M059J (cell line): Measurements from ENCODE around the gene EHBP1. TPM values are rescaled to one million over a fixed set of nuclear protein-coding genes. Genes with fewer than 3 reads are reported as not detected.

ENCODE experiments used
- DNase-seq: peaks from one replicate; pipeline ENCODE4 v3.0.0-alpha.2; 2012; ENCODE audit warnings: low read depth
- total RNA-seq: library from RNA; depleted of rRNA; stranded (reverse); fragments of >200 nt; shearing (Covaris generic); gene quantifications from 2 replicates; pipeline ENCODE4 v1.2.3, GENCODE V29; 2014

Gene EHBP1
- total RNA-seq, 1 experiment from 2014 or later: 50.2 TPM

DNA sequence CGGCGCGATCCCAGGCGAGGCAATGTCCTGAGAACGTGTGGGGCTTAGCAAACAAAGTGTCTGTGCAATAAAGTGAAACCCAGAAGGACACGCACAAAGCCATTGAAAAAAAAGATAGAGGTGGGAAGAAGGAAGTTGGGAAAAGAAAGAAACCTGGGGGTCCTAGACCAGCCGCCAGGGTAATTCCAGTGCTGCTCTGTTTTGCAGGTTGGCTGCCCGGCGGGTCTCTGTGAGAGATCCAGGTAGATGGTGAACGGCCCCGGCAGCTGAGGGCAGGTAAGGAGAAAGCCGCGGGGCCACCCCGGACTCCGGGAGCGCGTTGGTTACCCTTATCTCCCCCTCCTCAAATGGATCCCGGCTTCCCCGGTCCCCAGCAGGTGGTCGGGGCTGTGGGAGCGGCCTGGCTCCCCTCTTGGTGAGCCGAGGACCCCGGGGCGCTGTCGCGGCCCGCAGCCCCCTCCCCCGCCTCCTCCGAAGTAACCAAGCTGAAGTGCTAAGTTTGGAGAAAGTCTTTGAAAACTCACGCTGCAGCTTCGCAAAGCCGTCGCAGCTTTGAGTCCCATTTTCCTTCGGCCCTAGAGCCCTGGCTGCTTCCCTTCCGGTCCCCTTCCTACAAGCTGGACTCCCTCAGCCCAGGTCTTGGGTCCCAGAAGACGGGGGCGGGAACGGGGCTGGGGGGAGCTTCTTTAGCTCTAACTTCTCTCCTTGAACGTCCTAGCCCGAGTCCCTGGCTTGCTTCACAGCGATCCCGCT lies 345.7 kb downstream of the EHBP1 start:
- no peak for DNase-seq

DNA sequence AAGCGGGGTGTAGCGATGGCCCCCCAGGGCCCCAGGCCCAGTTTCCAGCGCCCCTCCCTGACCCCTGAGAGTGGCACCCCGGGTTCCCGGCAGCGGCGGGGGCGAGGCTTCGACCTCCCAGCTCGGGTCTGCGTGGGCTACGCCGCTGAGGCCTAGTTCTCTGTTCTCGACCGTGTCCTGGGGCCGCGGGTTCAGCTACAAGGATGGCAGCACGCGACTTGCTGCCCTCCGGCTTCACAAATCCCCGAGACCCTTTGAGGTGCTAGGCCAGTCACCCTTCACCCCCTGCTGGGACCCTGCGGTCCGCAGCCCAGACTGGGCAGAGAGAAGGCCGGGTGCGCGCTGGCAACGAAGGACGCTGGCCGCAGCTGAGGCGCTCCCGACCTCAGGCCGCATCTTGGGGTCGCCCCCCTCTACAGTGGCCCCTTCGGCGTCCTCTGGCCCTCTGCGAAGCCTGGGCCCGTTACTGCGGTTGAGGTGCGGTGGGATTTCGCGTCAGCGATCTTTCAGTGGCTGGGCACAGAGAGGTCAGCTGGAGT lies 346.4 kb downstream of the EHBP1 start:
- DNase-seq: no peak

DNA sequence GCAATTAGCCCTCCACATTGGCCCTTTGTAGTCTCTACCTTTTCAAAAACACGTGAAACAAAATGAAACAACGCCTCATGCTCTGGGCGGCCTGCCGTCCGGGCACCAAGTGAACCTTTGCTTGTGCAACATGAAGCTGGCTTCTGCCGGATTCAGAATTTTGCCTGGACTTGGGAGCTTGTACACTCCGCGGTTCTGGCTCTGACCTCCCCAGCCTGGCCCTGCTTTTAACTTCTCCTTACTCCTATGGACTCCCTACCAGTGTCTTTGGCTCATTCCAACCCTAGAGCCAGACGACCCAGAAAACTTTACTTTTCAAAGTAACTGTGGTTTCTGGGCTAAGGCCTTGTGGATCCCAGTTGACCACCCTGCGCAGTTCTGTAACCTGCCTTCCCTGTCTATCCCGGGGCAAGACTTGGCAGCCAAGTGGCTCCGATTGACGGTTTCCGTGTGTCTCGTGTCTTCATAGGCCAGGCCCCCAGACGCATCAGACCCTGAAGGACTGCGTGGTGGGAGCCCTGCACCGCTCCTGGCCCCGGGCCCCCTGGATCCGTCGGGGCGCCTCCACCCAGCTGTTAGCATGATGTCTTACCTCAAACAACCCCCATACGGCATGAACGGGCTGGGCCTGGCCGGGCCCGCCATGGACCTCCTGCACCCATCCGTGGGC lies 347.0 kb downstream of the EHBP1 start:
- DNase-seq: no peak

DNA sequence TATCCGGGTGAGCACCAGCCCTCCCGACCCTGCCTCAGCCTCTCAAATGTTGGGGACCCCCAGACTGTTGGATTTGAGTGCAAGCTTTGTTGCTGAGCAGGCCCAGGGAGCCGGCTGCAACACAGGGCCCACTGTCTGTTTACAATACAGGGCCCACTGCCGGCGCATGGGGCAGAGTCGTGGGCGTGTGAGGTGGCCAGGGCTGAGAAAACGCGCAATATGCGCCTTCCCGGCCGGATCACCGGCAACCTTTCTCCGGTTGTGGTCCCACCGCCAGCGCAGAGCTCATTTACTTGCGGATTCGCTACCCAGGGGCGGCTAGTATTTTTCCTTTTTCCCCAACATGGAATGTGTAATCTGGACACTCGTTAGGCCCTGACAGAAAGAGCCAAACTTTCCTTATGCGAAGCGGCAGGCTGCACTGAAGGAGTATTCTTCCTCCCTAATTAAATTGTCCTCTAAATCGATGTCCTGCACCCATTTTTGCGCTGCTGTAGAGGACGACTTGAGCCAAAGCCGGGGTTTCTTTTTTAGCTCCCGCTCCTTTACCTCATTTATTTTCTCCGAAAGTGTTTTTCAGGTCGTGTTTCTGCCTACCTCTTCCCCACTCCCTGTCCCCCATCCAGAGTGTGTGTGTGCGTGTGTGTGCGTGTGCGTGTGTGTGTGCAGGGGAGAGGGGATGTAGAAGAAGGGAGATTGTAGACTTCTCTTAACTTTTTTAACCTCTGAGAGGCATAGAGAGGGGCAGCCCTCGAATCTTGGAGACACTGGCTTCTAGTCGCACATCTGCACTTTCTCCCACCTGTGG lies 347.8 kb downstream of the EHBP1 start:
- DNase-seq: no peak

DNA sequence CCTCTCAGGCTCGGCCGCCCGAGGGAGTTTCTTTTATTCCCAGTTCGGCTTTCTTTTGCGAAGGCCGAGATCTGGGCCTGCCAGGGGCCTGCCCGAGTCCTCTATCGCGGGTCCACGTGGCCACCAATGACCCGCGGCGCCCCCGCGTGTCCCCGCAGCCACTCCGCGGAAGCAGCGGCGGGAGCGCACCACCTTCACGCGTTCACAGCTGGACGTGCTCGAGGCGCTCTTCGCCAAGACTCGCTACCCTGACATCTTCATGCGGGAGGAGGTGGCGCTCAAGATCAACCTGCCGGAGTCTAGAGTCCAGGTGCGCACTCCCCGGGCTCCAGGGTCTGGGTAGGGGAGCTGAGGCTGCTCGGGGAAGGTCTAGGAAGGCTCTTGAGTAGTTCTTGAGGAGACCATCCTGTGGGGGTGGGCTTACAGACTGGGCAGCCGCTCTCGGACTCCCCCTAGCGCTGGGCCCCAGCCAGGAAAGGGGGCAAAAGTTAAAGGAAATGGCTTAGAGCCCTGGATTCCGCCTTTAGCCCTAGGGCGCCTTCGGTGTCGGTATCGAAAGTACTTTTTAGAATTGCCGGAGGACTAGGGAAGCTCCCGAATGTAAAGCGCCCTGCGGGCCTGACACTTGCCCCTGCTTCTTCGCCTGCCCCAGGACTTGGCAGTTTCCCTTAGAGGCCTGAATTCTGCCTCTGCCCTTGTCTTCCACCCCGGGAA lies 348.5 kb downstream of the EHBP1 start:
- no peak for DNase-seq

DNA sequence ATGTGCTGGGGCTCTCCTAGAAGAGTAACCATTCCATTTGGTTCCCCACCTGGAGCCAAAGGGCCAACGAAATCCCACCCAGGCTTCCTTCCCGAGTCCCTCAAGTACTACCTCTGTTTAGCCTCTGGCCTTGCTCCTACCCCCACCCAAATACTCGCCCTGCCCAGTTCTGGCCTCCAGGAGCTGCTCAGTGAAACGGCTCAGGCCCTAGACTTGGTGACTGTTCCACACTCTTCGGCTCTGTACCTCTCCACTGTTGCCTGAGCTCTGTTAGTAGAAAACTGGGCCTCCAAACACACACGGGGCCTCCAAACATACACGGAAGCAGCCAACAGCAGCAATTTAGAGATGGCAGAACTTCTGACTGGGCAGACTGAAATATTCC lies 349.3 kb downstream of the EHBP1 start:
- no peak for DNase-seq

DNA sequence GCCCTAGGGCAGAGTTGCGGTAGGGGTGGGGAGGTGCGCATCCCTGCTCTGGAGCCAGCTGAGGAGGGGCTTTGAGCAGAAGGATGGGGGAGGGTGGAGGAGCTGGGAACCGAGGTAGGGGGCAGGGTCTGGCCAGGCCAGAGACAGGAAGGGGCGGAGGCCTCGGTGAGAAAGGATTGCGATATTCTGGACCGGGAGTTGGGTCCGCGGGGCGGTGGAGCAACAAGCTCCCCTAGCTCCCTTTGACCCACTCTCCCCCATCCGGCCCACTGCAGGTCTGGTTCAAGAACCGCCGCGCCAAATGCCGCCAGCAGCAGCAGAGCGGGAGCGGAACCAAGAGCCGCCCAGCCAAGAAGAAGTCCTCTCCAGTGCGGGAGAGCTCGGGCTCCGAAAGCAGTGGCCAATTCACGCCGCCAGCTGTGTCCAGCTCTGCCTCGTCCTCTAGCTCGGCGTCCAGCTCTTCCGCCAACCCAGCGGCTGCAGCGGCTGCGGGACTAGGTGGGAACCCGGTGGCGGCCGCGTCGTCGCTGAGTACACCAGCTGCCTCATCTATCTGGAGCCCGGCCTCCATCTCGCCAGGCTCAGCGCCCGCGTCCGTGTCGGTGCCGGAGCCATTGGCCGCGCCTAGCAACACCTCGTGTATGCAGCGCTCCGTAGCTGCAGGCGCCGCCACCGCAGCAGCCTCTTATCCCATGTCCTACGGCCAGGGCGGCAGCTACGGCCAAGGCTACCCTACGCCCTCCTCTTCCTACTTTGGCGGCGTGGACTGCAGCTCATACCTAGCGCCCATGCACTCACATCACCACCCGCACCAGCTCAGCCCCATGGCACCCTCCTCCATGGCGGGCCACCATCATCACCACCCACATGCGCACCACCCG lies 350.0 kb downstream of the EHBP1 start:
- no peak for DNase-seq

DNA sequence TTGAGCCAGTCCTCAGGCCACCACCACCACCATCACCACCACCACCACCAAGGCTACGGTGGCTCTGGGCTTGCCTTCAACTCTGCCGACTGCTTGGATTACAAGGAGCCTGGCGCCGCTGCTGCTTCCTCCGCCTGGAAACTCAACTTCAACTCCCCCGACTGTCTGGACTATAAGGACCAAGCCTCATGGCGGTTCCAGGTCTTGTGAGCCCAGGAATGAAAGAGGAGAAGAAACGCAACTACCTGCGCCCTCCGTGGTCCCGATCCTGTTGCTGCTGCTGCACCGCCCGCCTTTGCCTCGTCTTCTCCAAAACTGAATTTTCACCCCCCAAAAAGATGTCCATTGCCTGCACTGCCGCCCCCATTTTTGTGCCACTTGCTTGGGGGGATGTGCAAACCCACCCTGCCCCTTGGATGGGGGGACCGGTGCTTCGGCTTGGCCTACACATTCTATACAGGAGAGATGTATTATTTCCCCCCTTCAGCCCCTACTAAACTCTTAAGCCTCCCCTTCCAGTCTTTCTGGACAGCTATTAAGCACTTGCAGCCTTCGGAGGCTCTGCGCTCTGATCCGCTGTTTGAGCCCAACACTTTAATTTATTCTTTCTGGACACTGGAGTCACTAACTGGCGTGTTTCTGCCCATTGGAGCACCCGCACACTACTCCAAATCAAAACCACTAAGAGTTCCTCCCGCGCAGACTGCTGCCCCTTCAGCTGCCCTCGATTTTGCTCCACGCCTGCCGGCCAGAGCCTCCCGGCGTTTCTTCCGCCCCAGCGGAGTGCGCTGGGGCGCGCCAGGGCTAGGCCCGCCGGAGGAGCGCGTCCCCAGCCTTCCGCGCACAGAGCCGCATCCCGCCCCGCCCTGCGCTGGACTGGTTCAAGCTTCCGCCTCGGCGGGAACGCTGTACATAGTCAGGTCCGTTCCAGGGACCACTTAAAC lies 350.9 kb downstream of the EHBP1 start:
- DNase-seq: no peak

DNA sequence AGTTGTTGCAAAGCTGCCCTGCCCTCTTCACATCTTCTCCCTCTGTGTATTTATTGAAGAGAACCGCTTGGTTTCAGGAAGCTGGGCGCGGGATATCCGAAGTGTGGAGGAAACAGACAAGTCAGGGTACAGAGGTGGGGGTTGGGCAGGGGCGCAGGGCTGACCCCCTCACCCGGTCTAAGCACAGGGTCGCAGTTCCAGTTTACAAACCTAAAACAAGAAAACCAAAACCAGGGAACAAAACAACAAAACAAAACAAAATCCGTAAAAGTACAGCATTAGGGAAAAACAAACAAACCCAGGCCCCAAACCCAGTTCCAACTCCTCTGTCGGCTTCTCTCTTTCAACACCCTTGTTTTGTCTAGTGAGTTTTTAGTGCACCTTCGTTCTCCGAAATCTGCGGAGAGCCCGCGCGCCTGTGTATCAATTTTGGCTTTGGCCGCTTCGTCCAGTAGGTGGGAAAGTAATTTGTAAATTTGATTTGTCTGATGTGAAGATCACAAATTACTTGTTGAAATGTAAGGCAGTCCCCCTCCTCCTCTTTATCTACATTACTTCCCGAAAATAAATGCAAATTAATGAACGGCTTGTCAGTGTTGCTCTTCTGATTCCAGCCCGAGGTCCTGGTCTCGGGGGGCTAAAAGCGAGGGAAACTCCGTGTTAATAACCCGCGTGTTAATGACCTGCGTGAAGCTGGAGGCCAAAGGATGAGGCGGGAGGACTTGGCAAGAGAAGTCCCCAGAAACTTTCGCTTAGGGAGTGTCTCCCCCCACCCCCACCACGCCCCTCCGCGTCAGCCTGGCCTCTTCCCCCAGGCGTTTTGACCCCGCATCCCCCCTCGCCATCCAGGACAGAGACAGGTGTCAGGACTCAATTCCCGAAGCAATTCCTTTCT lies 352.0 kb downstream of the EHBP1 start:
- DNase-seq: no peak

DNA sequence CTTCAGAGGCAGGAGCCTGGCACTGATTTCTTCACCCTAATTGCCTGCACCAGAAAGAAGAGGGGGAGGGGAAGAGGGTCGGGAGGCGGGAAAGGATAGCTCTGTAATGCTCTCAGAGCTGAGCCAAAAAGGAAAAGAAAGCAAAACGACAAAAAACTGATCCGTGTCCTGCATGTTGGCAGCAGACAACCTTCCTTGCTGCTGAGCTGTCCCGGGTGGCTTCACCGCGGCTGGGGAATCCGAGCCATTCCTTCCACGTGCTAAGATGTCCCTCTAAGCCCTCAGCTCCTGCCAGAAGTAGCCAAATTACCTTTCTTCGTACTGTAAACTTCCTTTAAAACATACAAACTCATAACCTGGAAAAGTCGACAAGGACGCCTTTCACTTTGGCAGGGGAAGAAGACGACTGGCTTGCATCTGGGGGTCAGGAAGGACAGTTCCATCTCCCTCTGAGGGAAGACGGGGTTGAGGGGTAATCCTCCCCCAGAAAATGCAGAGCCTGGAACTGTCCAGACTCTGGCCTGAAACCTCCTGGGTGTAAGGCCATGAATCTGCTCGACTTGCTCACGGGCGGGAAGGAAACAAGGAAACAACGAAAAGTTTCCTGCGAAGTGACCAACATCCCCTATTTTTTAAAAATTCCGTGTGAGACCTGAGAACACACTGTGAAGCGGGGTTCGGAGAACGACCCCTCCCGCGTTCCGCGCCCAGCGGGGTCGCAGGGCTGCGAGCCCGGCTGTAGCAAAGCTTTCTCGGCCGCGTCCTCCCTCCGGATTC lies 352.8 kb downstream of the EHBP1 start:
- DNase-seq: no peak

DNA sequence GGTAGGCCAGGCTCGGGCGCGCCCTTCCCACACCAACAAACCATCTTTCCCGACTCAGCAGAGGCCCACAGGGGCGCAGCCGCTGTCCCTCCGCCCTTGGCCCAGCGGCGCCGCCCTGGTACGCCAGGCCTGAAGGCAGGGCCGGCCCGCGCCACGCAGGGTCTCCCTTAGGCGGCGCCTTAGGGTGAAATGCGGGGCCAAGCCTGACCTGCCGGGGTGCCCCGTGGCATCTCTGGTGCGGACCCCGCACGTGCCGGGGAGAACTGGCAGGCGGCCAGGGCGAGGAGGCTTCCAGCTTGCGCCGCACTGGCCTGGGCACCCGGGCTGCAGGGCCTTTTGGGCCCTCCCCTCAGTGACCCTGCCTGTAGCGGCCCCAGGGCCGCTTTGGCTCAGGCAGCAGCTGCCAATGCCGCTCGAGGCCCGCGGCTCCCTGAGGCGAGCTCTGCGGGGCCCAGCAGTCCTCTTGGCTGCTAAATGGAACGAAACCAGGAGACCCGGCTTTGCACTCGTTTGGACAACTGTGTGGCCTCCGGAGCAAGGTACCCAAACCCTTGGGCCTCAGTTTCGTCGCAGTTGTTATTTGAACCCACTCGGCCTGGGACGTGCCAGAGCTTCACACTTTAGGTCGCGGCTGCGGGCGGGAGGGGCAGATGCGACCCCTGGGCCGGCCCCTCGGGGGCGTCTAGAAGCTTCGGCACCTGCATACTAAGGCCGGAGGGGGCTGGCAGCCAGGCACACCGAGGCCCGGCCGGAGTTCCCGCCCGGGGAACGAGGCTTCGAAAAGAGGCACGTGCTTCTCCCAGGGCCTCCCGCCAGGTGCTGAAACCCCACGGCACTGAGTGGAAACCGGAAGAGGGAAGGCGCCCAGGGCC lies 353.6 kb downstream of the EHBP1 start:
- DNase-seq: no peak

DNA sequence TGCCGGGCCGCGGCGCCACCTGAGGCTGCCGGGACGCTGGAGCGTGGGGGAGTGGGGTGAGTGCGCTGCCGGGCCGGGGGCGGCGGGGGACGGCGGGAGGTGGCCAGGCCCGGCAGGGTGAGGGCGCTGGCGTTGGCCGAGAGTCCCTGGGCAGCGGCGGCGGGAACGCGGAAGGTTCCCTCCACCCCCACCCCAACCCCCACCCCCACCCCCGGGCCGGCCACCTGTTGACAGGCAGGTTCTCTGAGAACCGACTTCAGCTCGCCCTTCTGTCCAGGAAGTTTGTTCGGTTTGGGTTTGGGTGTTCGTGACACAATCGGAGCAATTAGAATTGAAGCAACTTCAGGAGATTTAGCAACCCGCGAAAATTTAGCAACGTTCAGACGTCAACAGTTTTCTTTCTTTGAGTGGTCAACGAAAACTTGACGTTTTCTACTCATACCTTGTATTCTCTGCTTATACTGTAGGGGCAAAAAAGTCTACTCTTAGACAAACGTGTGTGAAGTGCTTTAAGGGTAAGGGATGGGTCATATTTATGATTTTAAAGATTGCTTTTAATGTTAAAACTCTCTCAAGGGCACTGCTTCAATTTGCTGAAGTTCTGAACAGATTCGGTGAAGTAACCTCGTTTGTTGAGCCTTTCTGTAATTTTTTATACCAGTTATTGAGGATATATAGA lies 354.4 kb downstream of the EHBP1 start:
- no peak for DNase-seq

DNA sequence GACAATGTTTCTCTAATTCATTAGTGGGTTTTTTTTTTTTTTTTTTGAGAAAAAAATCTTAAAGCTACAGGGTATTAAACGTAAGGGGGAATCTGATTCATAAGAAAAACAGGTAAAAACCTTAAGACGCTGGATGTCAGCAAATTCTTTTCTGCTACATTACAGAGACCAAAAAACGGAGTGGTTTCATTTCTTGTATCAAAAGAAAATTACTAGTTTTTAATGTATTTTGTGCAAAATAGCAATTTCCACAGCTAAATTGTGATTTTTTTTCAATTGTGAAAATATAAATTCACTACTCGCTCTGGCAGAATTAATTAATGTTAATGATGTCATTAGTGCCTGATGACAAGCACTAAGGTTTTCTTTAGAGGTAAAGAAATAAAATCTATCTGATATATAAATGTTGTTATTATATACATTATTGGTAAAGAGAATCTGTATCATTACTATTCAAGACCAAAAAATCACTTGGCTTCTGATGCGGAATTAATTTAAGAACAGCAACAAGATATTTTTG lies 355.0 kb downstream of the EHBP1 start:
- no peak for DNase-seq

DNA sequence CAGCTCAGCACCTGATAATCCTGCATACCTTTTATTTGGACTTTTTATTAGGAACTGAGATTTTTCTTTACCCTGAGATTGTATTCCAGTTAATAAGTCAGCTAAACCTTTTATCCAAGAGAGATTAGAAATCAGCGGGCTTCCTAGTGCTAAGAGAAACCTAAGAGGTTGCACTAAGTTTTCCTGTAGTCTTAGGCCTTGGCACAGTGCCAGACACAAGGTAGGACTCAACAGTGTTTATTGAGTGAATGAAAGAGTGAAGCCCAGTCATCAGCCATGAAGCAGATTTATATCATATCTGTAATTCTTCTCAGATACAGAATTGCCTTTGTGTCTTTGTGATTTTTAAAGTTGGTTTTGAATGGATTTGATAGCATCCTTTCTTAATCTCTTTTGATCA lies 358.7 kb downstream of the EHBP1 start:
- peak; percentile 12 for DNase-seq

DNA sequence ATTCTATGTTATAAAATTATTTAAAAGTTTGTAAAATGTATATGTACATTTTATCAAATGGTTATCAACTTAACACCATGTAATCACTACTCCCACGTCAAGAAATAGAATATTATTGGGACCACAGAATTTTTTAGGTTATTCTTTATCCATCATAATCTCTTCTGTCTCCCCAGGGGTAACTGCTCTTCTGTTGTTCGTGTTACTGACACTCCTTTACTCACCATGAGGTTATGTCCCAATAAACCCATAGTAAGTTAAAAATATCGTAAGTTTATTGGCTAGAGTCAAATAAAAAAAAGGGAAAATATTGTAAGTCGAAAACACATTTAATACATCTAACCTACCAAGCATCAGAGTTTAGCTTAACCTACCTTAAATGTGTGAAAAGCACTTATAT lies 359.1 kb downstream of the EHBP1 start:
- no peak for DNase-seq

DNA sequence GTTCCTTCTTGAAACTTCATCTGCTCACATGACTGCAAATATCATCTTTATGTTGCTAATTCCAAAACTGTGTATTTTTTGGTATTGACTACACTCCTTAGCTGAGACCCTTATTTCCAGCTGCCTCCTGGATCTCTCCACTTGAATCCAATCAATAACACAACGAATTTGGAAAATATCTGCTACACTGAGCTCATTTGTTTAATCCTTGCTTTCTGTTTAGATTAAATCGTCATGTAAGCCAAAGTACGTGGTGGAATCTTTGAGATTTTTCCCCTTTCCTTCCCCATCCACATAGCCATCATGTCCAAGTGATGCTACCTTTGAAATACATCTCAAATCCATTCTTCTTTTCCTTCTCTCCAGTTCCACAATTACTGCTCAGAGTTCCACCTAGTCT lies 360.8 kb downstream of the EHBP1 start:
- no peak for DNase-seq
